ENCODE data around the gene VANGL1. TPM values are rescaled to one million over a fixed set of nuclear protein-coding genes. Genes with fewer than 3 reads are reported as not detected.

Gene VANGL1
- total RNA-seq, 2 donors from 2014 or later, result 4.0 to 6.1 TPM

DNA sequence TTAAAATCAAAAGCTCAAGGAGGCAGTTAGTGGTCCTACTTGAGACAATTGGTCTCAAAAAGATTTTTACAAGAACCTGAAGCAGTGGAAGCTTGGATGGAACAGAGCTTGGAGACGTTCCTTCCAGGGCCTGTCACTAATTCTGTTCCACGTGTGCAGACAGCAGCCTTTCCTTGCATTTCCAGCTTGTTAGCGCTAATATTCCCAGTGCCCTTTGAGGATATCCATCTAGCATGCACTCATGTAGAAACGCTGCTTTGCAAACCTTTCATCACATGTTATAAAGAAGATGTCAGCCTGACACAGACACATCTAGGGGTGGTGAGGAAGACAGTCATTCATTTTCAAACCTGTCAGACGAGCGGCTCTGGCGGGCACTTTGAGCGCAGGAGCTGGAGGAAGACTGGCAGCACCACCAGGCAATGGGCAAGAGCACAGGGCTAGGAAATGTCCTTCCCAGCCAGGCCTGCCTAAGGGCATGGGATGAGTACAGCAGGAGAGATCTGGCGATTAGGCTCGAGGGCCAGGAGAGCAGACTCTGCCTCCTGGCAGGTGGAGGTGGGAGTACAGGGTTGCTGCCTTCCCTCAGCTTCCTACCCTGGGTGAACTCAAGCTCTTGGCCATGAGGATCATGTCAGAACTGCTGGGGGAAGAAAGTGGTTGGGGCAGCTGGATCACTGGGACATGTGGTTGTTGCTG lies 71.3 kb downstream of the VANGL1 start:
- Histone ChIP-seq H3K4me3 (no peak overlapping the region), H3K36me3 (peaks cover 7% of the 10 kb centered on the region), H3K27me3 (no peaks in the 10 kb centered on the region), H3K4me1 (peaks cover 0 to 5% of the 10 kb centered on the region in 2 donors), H3K9me3 (no peaks in the 10 kb centered on the region), H3K27ac (no peak overlapping the region)
- TF ChIP-seq, protein P1, sequence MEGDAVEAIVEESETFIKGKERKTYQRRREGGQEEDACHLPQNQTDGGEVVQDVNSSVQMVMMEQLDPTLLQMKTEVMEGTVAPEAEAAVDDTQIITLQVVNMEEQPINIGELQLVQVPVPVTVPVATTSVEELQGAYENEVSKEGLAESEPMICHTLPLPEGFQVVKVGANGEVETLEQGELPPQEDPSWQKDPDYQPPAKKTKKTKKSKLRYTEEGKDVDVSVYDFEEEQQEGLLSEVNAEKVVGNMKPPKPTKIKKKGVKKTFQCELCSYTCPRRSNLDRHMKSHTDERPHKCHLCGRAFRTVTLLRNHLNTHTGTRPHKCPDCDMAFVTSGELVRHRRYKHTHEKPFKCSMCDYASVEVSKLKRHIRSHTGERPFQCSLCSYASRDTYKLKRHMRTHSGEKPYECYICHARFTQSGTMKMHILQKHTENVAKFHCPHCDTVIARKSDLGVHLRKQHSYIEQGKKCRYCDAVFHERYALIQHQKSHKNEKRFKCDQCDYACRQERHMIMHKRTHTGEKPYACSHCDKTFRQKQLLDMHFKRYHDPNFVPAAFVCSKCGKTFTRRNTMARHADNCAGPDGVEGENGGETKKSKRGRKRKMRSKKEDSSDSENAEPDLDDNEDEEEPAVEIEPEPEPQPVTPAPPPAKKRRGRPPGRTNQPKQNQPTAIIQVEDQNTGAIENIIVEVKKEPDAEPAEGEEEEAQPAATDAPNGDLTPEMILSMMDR (IDR thresholded peaks at IDR 0.05), result no peak
- no peak for DNase-seq (ENCODE audit: low spot score)

DNA sequence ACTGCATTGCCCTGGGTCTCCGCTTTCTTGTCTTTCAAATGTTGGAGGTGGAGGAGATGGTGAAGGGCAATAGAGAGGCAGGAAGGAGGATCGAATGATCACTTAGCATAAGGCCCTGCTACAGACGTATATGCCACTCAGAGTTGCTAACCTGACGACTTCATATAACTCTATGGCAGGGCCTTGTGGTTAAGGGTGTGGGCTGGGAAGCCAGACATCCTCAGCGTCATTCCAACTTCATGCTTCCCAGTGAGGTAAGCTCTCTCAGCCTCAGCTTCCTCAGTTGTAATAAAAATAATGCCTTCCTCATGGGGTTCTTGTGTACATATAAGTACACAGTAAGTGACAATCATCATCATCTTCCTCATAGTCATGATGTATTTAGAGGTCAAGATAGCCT lies 72.1 kb downstream of the VANGL1 start:
- Histone ChIP-seq H3K27ac (no peak overlapping the region), H3K9me3 (no peaks in the 10 kb centered on the region)
- TF ChIP-seq, protein P1 (IDR thresholded peaks at IDR 0.05), result no peak

DNA sequence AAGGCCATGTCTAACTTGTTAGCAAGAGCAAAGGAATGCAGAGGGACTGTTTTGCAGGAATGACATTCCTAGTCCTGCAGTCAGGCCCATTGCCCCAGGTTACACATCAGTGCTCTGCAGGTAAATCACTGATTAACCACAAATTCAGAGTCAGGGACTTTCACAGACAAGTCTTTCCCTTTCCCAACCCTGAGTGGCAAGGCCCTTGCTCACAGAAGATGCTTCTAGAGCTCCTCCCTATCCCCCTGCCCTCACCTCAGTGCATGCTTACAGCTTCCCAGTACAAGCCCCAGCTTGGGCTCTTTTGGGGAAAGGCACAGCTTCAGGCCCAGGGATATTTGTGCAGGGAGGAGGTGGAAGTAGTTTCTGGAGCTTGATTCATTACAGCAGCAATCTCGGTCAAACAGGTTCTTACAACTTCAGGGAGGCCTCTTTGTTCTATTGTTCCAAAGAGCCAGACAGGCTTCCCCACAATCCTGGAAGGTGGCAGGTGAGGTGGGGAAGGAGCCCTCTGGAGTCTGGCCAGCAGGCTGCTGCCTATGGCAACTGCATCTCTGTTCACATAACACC lies 72.9 kb downstream of the VANGL1 start:
- peaks cover 7% of the 10 kb centered on the region for H3K36me3 ChIP-seq
- H3K27ac ChIP-seq, result no peak overlapping the region
- H3K27me3 ChIP-seq, result no peaks in the 10 kb centered on the region
- H3K4me3 ChIP-seq, result no peak overlapping the region
- peaks cover 0 to 5% of the 10 kb centered on the region in 2 donors for H3K4me1 ChIP-seq
- DNase-seq (ENCODE audit: low spot score), result no peak
- TF ChIP-seq, protein P1 (IDR thresholded peaks at IDR 0.05), result no peak
- H3K9me3 ChIP-seq, result no peaks in the 10 kb centered on the region

More for the DNA sequence above, 72.1 kb downstream of the VANGL1 start:
- Histone ChIP-seq H3K4me1 (peaks cover 0 to 5% of the 10 kb centered on the region in 2 donors), H3K4me3 (no peak overlapping the region), H3K36me3 (peaks cover 7% of the 10 kb centered on the region), H3K27me3 (no peaks in the 10 kb centered on the region)
- no peak for DNase-seq (ENCODE audit: low spot score)

DNA sequence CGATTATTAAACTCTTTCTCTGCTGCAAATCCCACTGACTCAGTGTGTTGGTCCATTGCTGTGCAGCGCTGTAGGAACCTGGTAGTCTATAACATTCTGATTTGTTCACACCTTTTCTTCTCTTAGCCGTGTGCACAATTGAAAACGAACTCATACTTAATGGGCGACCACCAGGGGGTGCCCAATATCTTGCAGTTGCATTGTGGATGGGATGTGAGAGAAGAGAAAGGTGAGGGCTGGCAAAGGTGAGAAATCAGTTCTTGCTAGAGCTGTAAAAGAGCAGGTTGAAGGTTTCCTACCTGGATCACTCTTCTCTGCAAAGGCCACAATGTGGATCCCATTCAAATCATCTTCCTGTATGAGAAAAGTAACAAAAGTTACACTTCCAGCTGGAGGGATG lies 75.8 kb downstream of the VANGL1 start:
- Histone ChIP-seq H3K27ac (no peak overlapping the region), H3K4me3 (no peak overlapping the region), H3K4me1 (no peaks in the 10 kb centered on the region), H3K36me3 (peaks cover 7% of the 10 kb centered on the region), H3K9me3 (no peaks in the 10 kb centered on the region), H3K27me3 (no peaks in the 10 kb centered on the region)
- DNase-seq (ENCODE audit: low spot score), result no peak
- TF ChIP-seq, protein P1 (IDR thresholded peaks at IDR 0.05), result peak; percentile 45 to 69

DNA sequence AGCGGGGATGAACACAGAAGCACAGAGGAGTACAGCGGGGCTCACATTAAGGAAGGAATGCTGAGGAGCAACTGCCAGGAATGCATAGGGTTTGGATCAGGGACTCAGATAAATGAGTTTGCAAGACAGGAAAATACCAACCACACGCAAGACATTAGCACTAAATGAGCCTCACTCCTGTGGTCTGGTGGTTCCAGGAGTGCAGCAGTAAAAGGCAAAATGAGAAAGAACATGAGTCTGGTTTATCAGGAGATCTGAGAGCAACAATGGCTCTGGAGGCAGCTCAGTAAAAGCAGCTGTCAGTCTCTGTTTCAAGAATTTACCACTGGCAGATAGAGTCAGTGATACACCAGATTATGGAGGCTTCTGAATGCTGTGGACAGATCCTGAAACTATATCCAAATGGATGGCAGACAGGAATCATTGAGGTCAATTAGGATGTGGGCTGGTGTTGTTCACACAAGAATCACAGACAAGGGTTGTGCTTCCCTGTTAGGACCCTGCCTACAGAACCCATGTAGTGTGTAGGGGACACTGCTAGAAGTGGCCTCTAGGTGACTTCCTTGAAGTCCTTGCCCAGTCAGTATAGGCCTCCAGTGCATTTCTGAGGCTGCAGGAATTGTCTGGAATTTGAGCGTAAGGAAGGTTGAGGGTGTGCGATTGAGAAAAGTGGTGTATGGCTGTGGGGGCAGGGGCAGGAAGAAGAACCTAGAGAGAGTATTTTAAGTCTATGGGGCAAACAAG lies 76.4 kb downstream of the VANGL1 start:
- Histone ChIP-seq H3K36me3 (peaks cover 7% of the 10 kb centered on the region), H3K9me3 (no peaks in the 10 kb centered on the region), H3K4me1 (no peaks in the 10 kb centered on the region), H3K27me3 (no peaks in the 10 kb centered on the region), H3K4me3 (no peak overlapping the region), H3K27ac (no peak overlapping the region)
- TF ChIP-seq, protein P1 (IDR thresholded peaks at IDR 0.05), result no peak
- no peak for DNase-seq (ENCODE audit: low spot score)
